HG02763 (cell line): ENCODE data around the gene PHLDA3.

Experiments used
- ATAC-seq: cut with Tn5 transposase; IDR thresholded peaks from one replicate; pipeline ENCODE4 v1.9.1; 2021; ENCODE audit warnings: mild to moderate bottlenecking, moderate library complexity; ENCODE audit not compliant: unreplicated experiment

Gene PHLDA3

DNA sequence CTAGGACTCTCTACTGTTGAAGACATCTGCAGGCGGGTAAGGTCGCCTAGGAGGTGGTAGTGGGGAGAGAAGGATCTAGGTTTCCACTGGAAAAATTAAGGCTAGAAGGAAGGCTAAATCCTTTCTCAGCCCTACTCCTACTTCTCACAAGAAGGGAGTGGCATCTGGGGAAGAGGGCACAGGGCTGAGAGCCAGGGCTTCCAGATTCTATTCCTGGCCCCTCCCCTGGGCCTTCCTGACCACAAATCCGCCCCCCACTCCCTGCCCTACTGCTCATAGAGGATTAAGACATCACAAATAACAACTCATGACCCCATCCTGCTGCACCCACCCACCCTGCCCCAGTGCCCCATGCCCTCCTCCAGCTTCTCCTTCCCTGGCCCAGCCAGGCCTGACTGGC lies 2.5 kb downstream of the PHLDA3 start:
- ATAC-seq, result no peak

DNA sequence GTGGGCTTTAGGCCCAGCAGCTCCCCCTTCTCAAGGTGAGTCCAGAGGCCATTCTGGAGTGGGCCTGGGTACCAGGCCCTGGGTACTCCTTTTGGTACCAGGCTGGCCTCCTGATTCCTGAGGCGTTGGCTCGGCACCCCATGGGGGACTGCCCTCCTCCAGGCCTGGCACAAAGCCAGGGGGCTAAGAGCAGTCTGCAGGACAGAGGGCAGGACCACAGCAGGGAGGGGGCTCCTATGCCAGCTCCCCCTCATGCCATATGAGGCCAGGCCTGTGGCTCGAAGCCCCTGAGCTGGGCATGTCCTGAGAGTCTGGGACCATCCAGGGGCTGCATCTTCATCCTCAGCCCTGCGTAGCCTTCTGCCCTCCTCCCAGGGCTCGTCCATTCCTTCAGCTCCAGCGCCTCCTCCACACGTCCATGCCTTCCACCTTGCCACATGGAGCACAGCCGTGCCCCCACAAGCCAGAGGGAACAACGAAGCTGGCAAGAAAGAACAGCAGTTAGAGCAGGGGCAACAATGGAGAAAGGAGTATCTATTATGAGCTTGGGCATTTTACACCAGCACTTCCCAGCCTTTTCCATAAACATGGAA lies 3.2 kb downstream of the PHLDA3 start:
- ATAC-seq, result no peak

DNA sequence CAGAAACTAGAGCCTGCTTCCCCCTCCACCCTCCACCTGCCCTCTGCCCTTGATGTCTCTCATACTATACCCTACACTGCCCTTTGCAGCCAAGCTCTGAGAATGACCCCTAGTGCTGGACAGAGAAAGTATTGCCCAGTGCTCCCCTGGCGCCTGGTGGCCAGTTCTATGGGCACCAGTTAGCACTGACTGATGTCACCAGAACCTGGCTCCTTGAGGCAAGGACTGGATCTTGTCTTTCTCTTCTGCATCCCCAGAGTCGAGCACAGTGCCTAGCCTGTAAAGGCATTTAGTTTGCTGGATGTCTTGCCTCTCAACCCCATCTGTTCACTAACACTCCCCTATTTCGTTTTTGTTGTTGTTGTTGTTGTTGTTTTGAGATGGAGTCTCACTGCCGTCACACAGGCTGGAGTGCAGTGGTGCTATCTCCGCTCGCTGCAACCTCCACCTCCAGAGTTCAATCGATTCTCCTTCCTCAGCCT lies 5.9 kb downstream of the PHLDA3 start:
- ATAC-seq, result no peak

DNA sequence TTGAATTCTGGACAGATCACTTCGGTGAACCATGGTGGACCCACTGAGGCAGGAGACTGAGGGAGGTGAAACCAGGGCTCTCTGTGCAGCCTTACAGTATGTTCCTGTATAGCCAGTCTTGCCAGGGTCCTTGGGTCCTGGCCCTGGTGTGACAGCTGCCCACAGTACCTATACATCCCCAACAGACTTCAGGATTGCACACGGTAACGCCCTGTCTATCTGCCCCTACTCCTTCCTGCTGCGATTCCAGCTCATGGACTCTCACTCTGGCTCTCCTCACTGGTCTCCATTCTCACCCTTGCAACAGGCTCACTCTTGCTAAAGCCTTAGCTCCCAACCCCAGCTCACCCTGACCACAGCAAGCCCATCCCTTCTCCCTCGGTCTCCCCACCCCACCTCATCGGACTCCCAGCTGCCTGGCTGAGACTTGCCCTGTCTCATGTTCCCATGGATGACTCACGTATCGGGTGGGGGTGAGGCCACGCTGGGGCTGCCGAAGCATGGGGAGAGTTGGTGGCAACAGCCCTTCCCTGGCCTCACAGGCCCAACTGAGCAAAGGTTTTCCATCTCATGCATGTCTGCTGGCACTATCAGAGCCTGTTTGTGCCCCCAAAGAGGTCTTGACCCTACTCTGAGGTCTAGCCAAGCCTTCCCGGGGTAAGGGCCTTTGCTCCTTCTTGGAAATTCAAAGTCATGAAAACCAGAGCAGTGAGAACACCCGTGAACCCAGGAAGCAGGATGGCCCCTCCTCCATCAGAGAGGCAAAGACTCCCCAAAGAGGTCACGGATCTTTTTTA lies 7.1 kb downstream of the PHLDA3 start:
- no peak for ATAC-seq

DNA sequence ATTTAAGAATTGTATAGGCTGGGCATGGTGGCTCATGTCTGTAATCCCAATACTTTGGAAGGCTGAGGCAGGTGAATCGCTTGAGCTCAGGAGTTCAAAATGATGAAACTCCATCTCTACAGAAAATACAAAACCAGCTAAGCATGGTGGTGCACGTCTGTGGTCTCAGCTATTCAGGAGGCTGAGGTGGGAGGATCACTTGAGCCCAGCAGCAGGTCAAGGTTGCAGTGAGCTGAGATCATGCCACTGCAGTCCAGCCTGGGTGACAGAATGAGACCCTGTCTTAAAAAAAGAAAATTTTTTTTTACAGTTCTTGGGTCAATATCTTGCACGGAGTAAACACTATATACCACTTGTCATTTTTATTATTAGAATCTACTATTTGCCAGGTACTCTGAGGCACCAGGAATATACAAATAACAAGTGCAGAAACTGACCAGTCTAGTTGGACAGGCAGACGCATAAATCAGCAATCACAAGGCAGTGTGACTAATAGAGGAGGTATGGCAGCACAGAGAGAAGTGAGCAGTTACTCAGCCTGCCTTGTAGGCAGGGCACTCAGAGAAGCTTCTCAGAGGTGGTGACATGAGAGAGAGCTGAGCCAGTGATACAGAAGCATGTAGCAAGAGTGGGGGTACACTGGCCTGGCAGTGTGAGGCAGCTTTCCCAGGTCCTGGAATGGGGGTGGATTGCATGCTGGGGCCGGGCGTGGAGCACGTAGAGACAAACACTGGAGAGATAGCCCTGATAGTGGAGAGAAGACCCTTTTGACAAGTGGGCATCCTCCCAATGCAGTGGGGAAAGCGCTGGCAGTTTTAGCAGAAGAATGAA lies 8.0 kb downstream of the PHLDA3 start:
- no peak for ATAC-seq

DNA sequence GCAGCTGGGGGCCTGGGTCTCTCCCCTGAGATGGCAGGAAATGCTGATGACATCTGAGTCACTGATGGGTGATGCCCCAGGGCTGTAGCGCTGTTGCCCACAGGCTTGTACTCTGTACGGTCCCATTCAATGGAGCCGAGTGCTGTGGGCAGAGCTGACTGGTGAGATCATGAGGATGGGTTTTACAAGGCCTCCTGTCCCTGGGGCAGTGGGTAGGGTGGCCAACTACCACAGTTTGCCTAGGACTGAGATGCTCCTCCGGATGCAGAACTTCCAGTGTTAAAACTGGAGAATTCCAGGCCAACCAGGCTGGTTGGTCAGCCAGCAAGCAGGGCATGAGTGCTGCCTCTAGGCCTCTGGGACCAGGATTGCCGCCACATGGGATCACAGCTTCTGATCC lies 9.2 kb downstream of the PHLDA3 start:
- no peak for ATAC-seq

DNA sequence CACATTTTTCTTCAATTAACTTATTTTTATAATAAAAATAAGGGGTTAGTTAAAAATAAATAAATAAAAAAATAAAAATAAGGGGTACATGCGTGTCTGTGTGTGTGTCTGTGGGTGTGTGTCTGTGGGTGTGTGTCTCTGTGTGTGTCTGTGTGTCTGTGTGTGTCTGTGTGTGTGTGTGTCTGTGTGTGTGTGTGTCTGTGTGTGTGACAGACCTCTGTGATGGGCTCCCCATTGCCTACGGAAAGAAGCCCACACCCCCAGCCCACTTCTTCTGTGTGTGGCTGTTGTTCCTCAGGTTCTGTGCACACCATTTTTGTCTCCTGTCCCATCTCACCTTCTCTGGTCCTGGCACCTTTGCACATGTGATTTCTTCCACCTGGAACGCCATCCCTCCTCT lies 9.9 kb downstream of the PHLDA3 start:
- ATAC-seq, result no peak

DNA sequence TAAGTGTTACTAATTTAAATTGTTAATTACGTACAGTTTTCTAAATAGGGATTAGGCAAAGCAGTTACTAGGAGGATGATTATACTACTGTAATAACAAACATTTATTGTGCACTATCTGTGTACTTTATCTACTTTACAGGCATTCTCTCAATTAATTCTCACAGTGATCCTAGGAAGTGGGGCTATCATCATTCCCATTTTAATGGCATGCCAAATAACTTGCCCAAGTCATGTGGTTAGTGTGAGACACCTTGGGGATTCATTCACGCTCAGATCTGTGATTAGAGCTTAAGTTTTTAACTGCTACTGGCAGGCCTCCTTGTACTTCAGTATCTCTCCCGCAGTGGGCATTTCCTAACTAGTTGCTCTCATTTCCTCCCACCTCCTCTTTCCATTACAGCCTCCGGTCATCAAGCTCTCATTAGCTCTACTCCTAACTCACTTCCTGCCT lies 11.5 kb downstream of the PHLDA3 start:
- ATAC-seq, result no peak

DNA sequence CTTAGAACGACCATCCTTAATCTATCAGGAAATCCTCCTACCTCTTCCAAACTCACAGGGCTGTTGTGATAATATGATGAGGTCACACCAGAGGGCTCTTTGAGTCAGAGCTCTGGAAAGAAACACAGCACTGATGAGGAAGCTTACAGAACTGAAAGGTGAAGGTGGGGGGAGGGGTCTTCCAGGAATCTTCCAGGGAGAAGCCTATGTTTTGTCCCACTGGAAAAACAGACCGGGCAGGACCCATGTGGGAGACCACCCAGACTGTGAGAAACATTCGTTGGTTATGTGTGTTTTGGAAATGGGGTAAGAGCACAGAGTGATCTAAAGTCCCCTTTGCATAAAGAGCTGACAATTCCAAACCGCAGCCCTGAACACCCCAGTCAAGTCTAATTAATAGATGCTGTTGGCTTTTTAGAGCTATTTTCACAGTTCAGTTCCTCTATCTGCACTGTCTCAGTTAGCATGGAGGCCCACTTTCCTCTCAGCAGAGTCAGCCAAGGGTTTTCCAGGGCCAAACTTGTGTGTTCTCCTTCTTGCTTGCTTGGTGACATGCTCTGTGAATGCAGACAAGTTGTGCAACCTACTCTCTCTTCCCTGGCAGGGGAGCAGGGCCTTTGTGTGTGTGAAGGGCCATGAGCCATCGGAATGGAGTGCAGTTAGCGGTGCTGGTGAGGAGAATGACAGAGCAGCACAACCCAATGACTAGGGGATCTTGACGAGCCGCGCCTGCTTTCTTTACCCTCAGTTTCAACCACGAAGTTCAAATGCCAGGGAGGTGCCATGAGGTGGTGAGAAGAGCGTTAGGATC lies 12.3 kb downstream of the PHLDA3 start:
- no peak for ATAC-seq

DNA sequence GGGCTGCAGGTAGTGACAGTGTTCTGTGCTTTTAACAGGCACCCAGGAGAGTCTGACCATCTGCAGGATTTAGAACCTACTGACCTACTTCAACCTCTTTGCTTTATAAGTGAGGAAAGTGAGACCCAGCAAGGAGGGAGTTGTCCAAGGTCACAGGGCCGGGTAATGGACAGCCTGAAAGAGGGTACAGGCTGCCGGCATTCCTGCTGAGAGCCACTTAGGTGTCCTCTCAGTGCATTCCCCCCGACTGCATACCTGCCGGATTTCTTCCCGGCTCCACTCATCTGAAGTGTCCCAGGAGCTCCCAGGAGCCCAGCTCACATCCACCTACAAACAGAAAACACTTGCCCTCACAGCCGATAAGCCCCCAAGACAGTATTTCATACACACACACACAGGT lies 13.9 kb downstream of the PHLDA3 start:
- no peak for ATAC-seq

DNA sequence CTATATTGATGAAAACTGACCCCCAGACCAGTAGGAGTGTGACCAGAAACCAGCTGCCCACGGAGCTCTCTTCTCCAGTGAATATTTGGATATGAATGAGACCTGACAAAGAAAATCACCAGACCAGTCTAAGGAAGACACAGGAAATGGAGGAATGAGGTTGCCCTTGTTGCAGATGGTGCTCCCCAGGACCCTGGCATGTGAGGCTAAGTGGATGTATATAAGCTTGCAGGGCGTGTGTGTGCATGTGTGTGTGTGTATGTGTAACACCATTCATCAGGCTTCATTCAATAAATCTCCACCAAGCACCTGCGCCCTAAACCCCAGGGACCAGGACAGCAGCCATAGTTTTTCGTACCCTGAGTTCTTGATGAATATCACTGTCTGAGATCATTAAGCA lies 14.4 kb downstream of the PHLDA3 start:
- no peak for ATAC-seq

DNA sequence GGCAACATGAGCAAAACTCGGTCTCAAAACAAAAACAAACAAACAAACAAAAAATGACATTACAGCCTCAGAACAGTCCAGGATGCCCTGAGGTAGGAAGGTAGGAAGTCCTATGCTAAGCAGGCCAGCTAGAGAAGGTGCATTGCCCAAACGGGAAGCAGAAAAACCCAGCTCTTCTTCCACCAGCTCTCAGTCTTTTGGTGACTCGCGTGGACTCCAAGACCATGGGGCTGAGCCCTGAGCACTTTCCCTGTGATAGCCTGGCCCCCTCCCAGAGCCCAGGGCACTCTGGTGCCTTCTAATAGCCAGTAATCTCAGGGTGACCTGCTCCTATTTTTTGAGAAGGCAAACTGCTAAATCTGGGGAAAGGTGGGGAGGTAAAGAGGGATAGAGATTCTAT lies 16.1 kb downstream of the PHLDA3 start:
- ATAC-seq, result no peak

DNA sequence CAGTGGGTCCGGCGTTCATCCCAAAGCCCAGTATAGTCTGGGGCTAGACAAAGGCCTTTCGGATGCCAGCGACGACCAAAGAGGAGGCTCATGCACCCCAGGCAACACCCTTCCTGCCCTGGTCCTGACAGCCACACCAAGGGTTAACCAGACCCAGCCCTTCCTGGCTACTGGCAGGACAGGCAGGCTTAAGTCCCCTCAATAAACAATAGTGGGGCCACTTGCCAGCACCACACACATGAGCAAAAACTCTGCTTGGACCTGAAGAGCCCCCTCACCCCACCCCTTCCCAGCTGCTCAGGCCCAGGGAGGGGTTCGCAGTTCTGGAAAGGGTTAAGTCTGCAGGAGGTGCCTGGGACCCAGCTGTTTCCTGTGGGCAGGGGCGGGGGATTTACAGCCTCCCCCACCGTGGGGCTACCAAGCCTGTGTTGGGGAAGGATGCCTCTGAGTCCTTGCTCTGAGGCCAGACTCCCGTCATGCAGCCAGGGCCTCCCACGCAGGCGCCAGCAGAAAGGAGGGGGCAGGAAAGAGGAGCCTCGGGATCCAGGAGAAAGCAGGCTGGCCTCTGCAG lies 18.2 kb downstream of the PHLDA3 start:
- ATAC-seq, result no peak

DNA sequence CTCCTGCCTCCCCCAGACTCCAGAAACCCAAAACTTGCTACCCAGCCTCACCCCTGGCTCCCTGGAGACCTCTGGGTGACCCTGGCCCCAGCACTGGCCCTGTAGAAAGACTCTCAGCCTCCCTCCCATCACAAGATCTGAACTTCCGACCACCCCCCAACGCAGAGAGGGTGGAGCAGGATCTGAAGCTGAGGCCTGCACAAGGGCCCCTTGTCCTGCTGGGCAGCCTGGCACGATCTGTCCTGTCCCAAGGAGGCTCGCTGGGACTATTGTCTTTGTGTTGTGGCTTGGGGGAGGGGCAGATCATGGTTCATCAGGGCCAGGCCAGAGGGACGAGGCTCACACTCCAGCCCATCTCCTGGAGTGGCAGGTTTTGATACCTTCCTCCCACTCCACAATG lies 20.0 kb downstream of the PHLDA3 start:
- ATAC-seq, result no peak

DNA sequence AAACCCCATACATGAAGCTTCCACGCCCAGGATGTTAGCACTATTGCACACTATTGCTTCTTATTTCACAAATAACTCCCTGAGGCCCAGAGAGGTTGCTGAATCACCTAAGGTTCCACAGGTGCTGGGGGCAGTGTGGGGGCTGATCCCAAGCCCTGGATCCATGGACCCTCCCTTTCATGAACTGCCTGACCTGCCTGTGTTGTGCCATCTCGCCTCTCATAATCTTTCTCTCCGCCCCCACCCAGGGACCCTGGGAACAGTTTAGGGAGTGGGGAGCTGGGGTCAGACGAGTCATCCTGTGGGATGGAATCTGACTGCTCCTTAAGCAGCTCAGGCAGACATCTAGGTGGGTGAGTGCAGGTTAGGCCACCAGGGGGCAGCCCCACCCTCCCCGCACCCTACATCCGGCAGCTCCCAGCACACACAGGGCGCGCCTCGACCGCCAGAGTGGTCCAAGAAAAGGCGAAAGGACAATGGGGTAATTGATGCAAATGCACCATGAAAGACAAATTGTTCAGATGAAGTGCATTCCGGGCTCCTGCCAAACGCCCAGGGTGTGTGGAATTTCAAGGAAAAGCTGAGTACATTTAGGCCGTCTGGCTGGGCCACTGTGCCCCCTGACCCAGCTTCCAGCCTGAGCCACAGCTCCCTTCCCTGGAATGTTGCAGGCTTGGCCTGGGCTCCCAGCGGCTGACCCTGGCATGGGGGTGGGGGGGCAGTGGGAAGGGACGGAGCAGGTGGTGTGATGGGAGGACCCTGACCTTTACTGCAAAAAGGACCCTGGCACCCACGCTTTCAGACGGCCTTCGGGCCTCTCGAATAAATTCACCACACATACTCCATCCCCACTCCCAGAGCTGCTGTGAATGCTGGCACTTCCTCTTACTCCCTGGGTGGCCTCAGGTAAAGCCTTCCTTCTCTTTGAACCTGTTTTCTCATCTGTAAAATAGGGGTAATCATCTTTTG lies 20.8 kb downstream of the PHLDA3 start:
- peak; percentile 85 for ATAC-seq

DNA sequence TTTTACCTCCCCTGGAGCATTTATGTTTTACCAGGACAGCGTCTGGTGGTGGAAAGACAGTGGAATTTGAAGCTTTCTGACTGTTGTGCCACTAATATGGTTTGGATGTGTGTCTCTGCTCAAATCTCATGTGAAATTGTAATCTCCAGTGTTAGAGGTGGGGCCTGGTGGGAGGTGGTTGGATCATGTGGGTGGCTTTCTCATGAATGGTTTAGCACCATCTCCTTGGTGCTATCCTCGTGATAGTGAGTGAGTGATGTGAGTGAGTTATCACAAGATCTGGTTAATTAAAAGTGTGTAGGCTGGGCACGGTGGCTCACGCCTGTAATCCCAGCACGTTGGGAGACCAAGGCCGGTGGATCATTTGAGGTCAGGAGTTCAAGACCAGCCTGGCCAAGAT lies 23.7 kb downstream of the PHLDA3 start:
- no peak for ATAC-seq

DNA sequence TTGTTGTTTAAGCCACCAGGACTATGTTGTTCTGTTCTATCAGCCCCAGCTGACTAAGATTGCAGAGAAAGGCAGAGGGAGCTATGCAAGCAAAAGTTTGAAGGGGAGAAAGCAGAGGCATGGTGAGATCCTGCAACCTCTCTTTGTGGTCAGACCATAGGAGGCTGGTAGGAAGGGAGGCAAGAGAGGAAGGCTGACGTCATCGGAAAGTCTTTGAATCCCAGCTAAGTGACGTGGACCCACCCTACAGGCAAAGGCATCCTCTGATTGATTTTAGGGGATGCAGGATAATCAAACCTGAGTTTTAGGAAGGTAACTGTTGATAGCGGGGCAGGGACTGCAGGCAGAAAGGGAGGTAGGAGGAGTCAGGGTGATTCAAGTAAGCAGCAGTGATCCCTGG lies 24.2 kb downstream of the PHLDA3 start:
- no peak for ATAC-seq

DNA sequence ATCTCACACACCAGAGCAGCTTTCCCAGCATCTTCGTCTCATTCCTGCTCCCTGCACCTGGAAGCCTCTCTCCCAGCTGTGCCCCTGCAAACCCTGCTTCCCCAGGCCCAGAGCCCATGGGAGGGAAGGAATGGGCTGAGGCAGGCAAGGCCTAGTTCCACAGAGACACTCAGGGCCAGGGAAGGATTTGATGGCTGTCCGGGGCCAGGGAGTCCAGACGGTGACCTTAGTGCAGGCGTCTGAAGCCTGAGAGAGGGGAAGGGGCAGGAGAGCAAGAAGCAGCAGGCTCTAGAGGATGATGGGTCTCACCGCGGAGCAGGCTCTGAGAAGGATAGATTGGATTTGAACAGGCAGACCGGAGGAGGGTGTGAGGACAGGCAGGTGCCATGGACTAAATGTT lies 25.2 kb downstream of the PHLDA3 start:
- no peak for ATAC-seq

DNA sequence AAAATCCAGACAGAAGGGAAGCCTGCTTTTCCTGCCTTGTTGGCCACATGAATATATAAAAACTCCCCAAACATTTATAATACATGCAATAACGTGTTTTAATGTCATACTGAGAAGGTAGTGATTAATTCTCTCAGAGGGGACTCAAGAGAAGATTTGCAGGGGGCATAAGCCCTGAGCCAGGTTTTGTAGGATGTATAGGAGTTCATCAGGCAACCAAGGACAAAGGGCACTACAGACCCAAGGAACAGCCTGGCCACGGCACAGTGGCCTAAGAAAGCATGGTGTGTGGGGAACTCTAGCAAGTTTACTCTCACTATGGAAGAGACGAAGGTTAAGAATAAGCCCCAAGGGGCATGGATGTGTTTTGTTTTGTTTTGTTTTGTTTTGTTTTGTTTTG lies 32.0 kb downstream of the PHLDA3 start:
- ATAC-seq, result no peak
